ENCODE results near the gene RTTN. TPM values are rescaled to one million over a fixed set of nuclear protein-coding genes. Genes with fewer than 3 reads are reported as not detected.

Gene RTTN
- total RNA-seq, 2 experiments from 2014 or later: 19.8 to 29.7 TPM

- CTCF ChIA-PET (ENCODE audit: unreplicated experiment): no interaction called here
- Histone ChIP-seq H3K4me2 (ENCODE audit: low read length) (no peak overlapping the region), H3K9me2 (ENCODE audit: insufficient read depth, low read length) (no peaks in the 10 kb centered on the region), H3K79me2 (ENCODE audit: insufficient read depth, low read depth, low read length) (no peaks in the 10 kb centered on the region), H3K4me3 (ENCODE audit: low read depth, low read length, poor library complexity, severe bottlenecking) (no peak overlapping the region), H3K36me3 (ENCODE audit: insufficient read depth, low read length) (peaks cover 6% of the 10 kb centered on the region; the same call in 1 of the 2 replicates), H3K27ac (ENCODE audit: low read depth, low read length, poor library complexity, severe bottlenecking) (no peak overlapping the region), H3K9me3 (ENCODE audit: low read length) (no peaks in the 10 kb centered on the region), H4K20me1 (ENCODE audit: insufficient read depth, low read length) (no peaks in the 10 kb centered on the region), H2AFZ (ENCODE audit: low read length) (no peak overlapping the region), H3K4me1 (ENCODE audit: insufficient read depth, low read length, poor library complexity, severe bottlenecking) (no peaks in the 10 kb centered on the region)
- intact Hi-C loops (cut with micrococcal nuclease; ENCODE audit: unreplicated experiment): no loop called here
- 0 out of 2 replicates have a peak, but pooled peaks have one; percentile 23 for TF ChIP-seq CTCF (conservative IDR thresholded peaks at IDR 0.05; ENCODE audit: low read length)
- no peak for TF ChIP-seq EZH2phosphoT487 (IDR thresholded peaks at IDR 0.05; ENCODE audit: borderline replicate concordance, low read depth, low read length)
- POLR2A ChIA-PET: no interaction called here
- no TSS peak for BruUV-seq (replicated peaks)
- DNase-seq (ENCODE audit: low spot score): no peak
Observed at GRCh38 chr18:70172225-70172624, 33.3 kb downstream of the RTTN start.

DNA sequence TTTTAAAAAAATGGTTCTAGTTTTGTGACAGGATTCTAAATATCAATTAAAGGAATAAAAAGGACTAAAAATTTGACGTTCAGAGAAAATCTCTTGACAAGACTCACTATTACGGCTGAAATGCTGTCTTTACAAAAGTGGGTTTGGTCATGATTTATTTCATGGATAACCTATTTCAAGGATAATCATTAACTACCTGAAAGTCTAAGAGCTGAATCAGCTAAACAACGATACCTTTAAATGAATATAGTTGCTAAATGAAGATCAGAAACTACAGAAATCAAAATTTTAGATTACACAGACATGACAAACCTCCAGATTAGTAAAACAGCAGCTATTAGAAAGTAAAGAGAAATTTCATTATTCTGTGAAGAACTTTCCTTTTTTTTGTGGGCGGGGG is 35.7 kb downstream of the RTTN start:
- Histone ChIP-seq H2AFZ (ENCODE audit: low read length) (no peak overlapping the region), H3K9me2 (ENCODE audit: insufficient read depth, low read length) (no peaks in the 10 kb centered on the region), H3K4me3 (ENCODE audit: low read depth, low read length, poor library complexity, severe bottlenecking) (no peak overlapping the region), H3K36me3 (ENCODE audit: insufficient read depth, low read length) (peaks cover 9% of the 10 kb centered on the region), H3K27ac (ENCODE audit: low read depth, low read length, poor library complexity, severe bottlenecking) (no peak overlapping the region), H3K9me3 (ENCODE audit: low read length) (no peaks in the 10 kb centered on the region), H3K4me2 (ENCODE audit: low read length) (no peak overlapping the region), H4K20me1 (ENCODE audit: insufficient read depth, low read length) (no peaks in the 10 kb centered on the region), H3K4me1 (ENCODE audit: insufficient read depth, low read length, poor library complexity, severe bottlenecking) (no peaks in the 10 kb centered on the region), H3K79me2 (ENCODE audit: insufficient read depth, low read depth, low read length) (no peaks in the 10 kb centered on the region)
- DNase-seq (ENCODE audit: low spot score): no peak
- ChIA-PET CTCF (ENCODE audit: unreplicated experiment) (interaction anchor here (0.5 kb wide), 1 partner anchor 26 kb away, joined by 3 read pairs; no protein-coding TSS in a partner anchor), POLR2A (no interaction called here)
- no peak for TF ChIP-seq EZH2phosphoT487 (IDR thresholded peaks at IDR 0.05; ENCODE audit: borderline replicate concordance, low read depth, low read length)
- intact Hi-C loops (cut with micrococcal nuclease; ENCODE audit: unreplicated experiment): no loop called here
- BruUV-seq (replicated peaks): no TSS peak

- Histone ChIP-seq H4K20me1 (ENCODE audit: insufficient read depth, low read length) (no peaks in the 10 kb centered on the region), H2AFZ (ENCODE audit: low read length) (no peak overlapping the region), H3K4me1 (ENCODE audit: insufficient read depth, low read length, poor library complexity, severe bottlenecking) (no peaks in the 10 kb centered on the region), H3K4me2 (ENCODE audit: low read length) (no peak overlapping the region), H3K9me2 (ENCODE audit: insufficient read depth, low read length) (no peaks in the 10 kb centered on the region), H3K9me3 (ENCODE audit: low read length) (no peaks in the 10 kb centered on the region), H3K4me3 (ENCODE audit: low read depth, low read length, poor library complexity, severe bottlenecking) (no peak overlapping the region), H3K36me3 (ENCODE audit: insufficient read depth, low read length) (peaks cover 32% of the 10 kb centered on the region), H3K27ac (ENCODE audit: low read depth, low read length, poor library complexity, severe bottlenecking) (no peak overlapping the region), H3K79me2 (ENCODE audit: insufficient read depth, low read depth, low read length) (no peaks in the 10 kb centered on the region)
- TF ChIP-seq CTCF (conservative IDR thresholded peaks at IDR 0.05; ENCODE audit: low read length) (no peak), EZH2phosphoT487 (IDR thresholded peaks at IDR 0.05; ENCODE audit: borderline replicate concordance, low read depth, low read length) (no peak)
- CTCF ChIA-PET (ENCODE audit: unreplicated experiment): no interaction called here
- intact Hi-C loops (cut with micrococcal nuclease; ENCODE audit: unreplicated experiment): no loop called here
- POLR2A ChIA-PET: interaction anchor here (0.6 to 1.0 kb wide), 3 partner anchors 9 to 18 kb away, joined by 3 read pairs; no protein-coding TSS in a partner anchor
- BruUV-seq (replicated peaks): no TSS peak
- no peak for DNase-seq (ENCODE audit: low spot score)
Observed at GRCh38 chr18:70166668-70167067, 38.8 kb downstream of the RTTN start.

Measured in OCI-LY7 (cell line).